Liver (tissue), 9 donors: ENCODE measurements around the gene POMGNT1. TPM values are rescaled to one million over a fixed set of nuclear protein-coding genes. Genes with fewer than 3 reads are reported as not detected.
A peak's percentile ranks its signal among the peaks of the same experiment; 100 is the strongest.

Experiments
- DNase-seq: peaks from one replicate; pipeline ENCODE4 v3.0.0-alpha.2; 2017; ENCODE audit warnings: low spot score
- H3K27ac ChIP-seq, 2 donors: one replicate each; pipeline ENCODE4 v1.7.0; 2013; ENCODE audit warnings: inconsistent platforms in 2 of 2, low read length in 2 of 2, control low read depth in 1 of 2, low read depth in 1 of 2, mild to moderate bottlenecking in 1 of 2
- H3K27me3 ChIP-seq, 4 donors: one replicate each; pipeline versions ENCODE4 v1.6.1 to v1.7.0; 2013; ENCODE audit warnings: low read length in 3 of 4, inconsistent platforms in 1 of 4, mild to moderate bottlenecking in 1 of 4, moderate library complexity in 1 of 4; ENCODE audit not compliant: control insufficient read depth in 4 of 4, insufficient read depth in 4 of 4
- H3K36me3 ChIP-seq, 4 donors: one replicate each; pipeline versions ENCODE4 v1.6.1 to v1.7.0; 2013; ENCODE audit warnings: low read length in 3 of 4, mild to moderate bottlenecking in 3 of 4, low read depth in 1 of 4, moderate library complexity in 1 of 4; ENCODE audit not compliant: control insufficient read depth in 4 of 4, insufficient read depth in 3 of 4
- H3K4me1 ChIP-seq, 4 donors: one replicate each; pipeline versions ENCODE4 v1.6.1 to v1.7.0; 2013; ENCODE audit warnings: low read length in 3 of 4, mild to moderate bottlenecking in 3 of 4, moderate library complexity in 1 of 4; ENCODE audit not compliant: control insufficient read depth in 4 of 4, insufficient read depth in 4 of 4
- H3K4me3 ChIP-seq, 3 donors: one replicate each; pipeline versions ENCODE4 v1.6.1 to v1.7.0; 2013; ENCODE audit warnings: low read length in 3 of 3, control low read depth in 1 of 3, low read depth in 1 of 3, mild to moderate bottlenecking in 1 of 3
- H3K9ac ChIP-seq, 2 donors: one replicate each; pipeline ENCODE4 v1.7.0; 2013; ENCODE audit warnings: low read length in 2 of 2, mild to moderate bottlenecking in 2 of 2, moderate library complexity in 2 of 2, control low read depth in 1 of 2, low read depth in 1 of 2
- H3K9me3 ChIP-seq, 4 donors: one replicate each; pipeline versions ENCODE4 v1.6.1 to v1.7.0; 2013; ENCODE audit warnings: low read length in 3 of 4; ENCODE audit not compliant: control insufficient read depth in 4 of 4
- EGR1 ChIP-seq, 2 donors: IDR thresholded peaks; 2 replicates each; pipeline ENCODE4 v1.6.1; 2016 to 2018; ENCODE audit warnings: antibody characterized with exemption in 2 of 2, low read depth in 2 of 2
- FOXA1 ChIP-seq: IDR thresholded peaks from 2 replicates; pipeline ENCODE4 v1.6.1; 2016; ENCODE audit warnings: antibody characterized with exemption
- FOXA2 ChIP-seq: IDR thresholded peaks from 2 replicates; pipeline ENCODE4 v1.6.1; 2016; ENCODE audit warnings: antibody characterized with exemption
- GABPA ChIP-seq, 2 donors: IDR thresholded peaks in 1 of 2; conservative IDR thresholded peaks in 1 of 2; 2 replicates each; pipeline ENCODE4 v1.6.1; 2016; ENCODE audit warnings: antibody characterized with exemption in 2 of 2, mild to moderate bottlenecking in 1 of 2, moderate library complexity in 1 of 2
- HNF4A ChIP-seq, 2 donors: conservative IDR thresholded peaks; 2 replicates each; pipeline ENCODE4 v1.6.1; 2016; ENCODE audit warnings: antibody characterized with exemption in 2 of 2, mild to moderate bottlenecking in 2 of 2
- HNF4G ChIP-seq: IDR thresholded peaks from 2 replicates; pipeline ENCODE4 v1.6.1; 2016; ENCODE audit warnings: antibody characterized with exemption
- JUND ChIP-seq, 2 donors: IDR thresholded peaks; 2 replicates each; pipeline ENCODE4 v1.6.1; 2016; ENCODE audit warnings: antibody characterized with exemption in 2 of 2
- NR2F2 ChIP-seq: IDR thresholded peaks from 2 replicates; pipeline ENCODE4 v1.6.1; 2016; ENCODE audit warnings: antibody characterized with exemption
- RAD21 ChIP-seq, 2 donors: IDR thresholded peaks; 2 replicates each; pipeline ENCODE4 v1.6.1; 2016; ENCODE audit warnings: antibody characterized with exemption in 2 of 2, mild to moderate bottlenecking in 2 of 2
- RXRA ChIP-seq, 2 donors: IDR thresholded peaks; 2 replicates each; pipeline ENCODE4 v1.6.1; 2017 to 2018; ENCODE audit warnings: antibody characterized with exemption in 2 of 2, mild to moderate bottlenecking in 1 of 2
- SP1 ChIP-seq: IDR thresholded peaks from 2 replicates; pipeline ENCODE4 v1.6.1; 2018; ENCODE audit warnings: antibody characterized with exemption, mild to moderate bottlenecking
- TAF1 ChIP-seq: conservative IDR thresholded peaks from 2 replicates; pipeline ENCODE4 v1.6.1; 2016; ENCODE audit warnings: antibody characterized with exemption, mild to moderate bottlenecking
- YY1 ChIP-seq: IDR thresholded peaks from 2 replicates; pipeline ENCODE4 v1.6.1; 2016; ENCODE audit warnings: antibody characterized with exemption, mild to moderate bottlenecking
- WGBS: extraction: QIAGEN DNeasy Blood & Tissue Kit; methylation state at CpG from one replicate; pipeline ENCODE4 v1.1.7; 2013; 5-methylcytosine and 5-hydroxymethylcytosine counted together
- polyA plus RNA-seq, 2 donors: library from polyadenylated mRNA; stranded (reverse) in 1 of 2; unstranded in 1 of 2; fragments of 200-250 nt in 1 of 2; fragments of >200 nt in 1 of 2; fragmentation: Nextera tagmentation in 1 of 2; extraction: Ambion mirVana in 1 of 2; gene quantifications; one replicate each; pipeline versions ENCODE4 v1.2.1 to v1.2.3, GENCODE V29; 2013 to 2015
- total RNA-seq, 2 donors: library from RNA; depleted of rRNA; stranded (reverse); fragments of >200 nt; gene quantifications; one replicate each; pipeline ENCODE4 v1.2.3, GENCODE V29; 2014
- TF ChIP-seq, protein P1 (sequence below): IDR thresholded peaks from 2 replicates; pipeline ENCODE4 v1.6.1; 2016; ENCODE audit warnings: antibody characterized with exemption, mild to moderate bottlenecking
- TF ChIP-seq, protein P2 (sequence below): fragments of 150-350 bp; IDR thresholded peaks from 2 replicates; pipeline ENCODE4 v1.5.1; 2017; ENCODE audit warnings: improper control_type of control experiment, low read depth, low read length; ENCODE audit not compliant: missing input control
- TF ChIP-seq, protein P3 (sequence below): IDR thresholded peaks from 2 replicates; pipeline ENCODE4 v1.6.1; 2016; ENCODE audit warnings: antibody characterized with exemption
- TF ChIP-seq, protein P4 (sequence below): IDR thresholded peaks from 2 replicates; pipeline ENCODE4 v1.6.1; 2016; ENCODE audit warnings: antibody characterized with exemption
- TF ChIP-seq, protein P5 (sequence below): IDR thresholded peaks from 2 replicates; pipeline ENCODE4 v1.6.1; 2016; ENCODE audit warnings: antibody characterized with exemption
- donor health status: healthy.
- donor health status: healthy.
- donor health status: healthy.
- donor health status: healthy.
- donor health status: healthy.

POMGNT1 gene
- total and polyA plus RNA-seq, 4 donors = 10.3 to 32.0 (median 31.0) TPM

DNA sequence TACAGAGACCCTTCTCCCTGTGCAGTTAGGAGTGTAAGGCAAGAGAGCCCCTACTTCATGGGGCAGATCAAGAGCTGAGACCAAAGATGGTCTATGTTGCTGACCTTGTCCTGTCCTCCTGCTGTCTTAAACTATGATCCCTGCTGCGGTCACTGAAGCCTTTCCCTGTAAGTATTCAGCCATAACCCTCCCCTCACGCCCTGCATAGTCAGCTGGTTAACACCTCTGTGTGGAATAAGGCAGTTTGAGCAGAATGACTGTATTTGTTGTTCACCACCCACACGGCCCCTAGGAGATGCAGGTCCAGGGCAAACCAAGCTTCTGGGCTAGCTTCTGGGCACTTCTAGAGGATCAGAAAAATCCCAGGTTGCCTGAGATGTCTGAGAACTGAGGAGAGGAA, 23.0 kb downstream of the POMGNT1 start:
- no peak overlapping the region for H3K9ac ChIP-seq
- TF ChIP-seq SP1 = no peak
- TF ChIP-seq, protein P1, sequence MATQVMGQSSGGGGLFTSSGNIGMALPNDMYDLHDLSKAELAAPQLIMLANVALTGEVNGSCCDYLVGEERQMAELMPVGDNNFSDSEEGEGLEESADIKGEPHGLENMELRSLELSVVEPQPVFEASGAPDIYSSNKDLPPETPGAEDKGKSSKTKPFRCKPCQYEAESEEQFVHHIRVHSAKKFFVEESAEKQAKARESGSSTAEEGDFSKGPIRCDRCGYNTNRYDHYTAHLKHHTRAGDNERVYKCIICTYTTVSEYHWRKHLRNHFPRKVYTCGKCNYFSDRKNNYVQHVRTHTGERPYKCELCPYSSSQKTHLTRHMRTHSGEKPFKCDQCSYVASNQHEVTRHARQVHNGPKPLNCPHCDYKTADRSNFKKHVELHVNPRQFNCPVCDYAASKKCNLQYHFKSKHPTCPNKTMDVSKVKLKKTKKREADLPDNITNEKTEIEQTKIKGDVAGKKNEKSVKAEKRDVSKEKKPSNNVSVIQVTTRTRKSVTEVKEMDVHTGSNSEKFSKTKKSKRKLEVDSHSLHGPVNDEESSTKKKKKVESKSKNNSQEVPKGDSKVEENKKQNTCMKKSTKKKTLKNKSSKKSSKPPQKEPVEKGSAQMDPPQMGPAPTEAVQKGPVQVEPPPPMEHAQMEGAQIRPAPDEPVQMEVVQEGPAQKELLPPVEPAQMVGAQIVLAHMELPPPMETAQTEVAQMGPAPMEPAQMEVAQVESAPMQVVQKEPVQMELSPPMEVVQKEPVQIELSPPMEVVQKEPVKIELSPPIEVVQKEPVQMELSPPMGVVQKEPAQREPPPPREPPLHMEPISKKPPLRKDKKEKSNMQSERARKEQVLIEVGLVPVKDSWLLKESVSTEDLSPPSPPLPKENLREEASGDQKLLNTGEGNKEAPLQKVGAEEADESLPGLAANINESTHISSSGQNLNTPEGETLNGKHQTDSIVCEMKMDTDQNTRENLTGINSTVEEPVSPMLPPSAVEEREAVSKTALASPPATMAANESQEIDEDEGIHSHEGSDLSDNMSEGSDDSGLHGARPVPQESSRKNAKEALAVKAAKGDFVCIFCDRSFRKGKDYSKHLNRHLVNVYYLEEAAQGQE = no peak
- TF ChIP-seq RAD21 (IDR thresholded peaks at IDR 0.05) = no peak
- no peak for TF ChIP-seq NR2F2
- no peak for TF ChIP-seq HNF4G
- TF ChIP-seq FOXA1 = no peak
- no peak for TF ChIP-seq RXRA (IDR thresholded peaks at IDR 0.05)
- no peak for TF ChIP-seq EGR1 (IDR thresholded peaks at IDR 0.05; ENCODE audit: low read depth in 2 of 2)
- TF ChIP-seq, protein P2, sequence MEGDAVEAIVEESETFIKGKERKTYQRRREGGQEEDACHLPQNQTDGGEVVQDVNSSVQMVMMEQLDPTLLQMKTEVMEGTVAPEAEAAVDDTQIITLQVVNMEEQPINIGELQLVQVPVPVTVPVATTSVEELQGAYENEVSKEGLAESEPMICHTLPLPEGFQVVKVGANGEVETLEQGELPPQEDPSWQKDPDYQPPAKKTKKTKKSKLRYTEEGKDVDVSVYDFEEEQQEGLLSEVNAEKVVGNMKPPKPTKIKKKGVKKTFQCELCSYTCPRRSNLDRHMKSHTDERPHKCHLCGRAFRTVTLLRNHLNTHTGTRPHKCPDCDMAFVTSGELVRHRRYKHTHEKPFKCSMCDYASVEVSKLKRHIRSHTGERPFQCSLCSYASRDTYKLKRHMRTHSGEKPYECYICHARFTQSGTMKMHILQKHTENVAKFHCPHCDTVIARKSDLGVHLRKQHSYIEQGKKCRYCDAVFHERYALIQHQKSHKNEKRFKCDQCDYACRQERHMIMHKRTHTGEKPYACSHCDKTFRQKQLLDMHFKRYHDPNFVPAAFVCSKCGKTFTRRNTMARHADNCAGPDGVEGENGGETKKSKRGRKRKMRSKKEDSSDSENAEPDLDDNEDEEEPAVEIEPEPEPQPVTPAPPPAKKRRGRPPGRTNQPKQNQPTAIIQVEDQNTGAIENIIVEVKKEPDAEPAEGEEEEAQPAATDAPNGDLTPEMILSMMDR = no peak
- TF ChIP-seq HNF4A (conservative IDR thresholded peaks at IDR 0.05) = no peak
- TF ChIP-seq TAF1 = no peak
- TF ChIP-seq, protein P3, sequence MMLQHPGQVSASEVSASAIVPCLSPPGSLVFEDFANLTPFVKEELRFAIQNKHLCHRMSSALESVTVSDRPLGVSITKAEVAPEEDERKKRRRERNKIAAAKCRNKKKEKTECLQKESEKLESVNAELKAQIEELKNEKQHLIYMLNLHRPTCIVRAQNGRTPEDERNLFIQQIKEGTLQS = no peak
- TF ChIP-seq GABPA (IDR thresholded peaks at IDR 0.05 in 1 of 2, conservative IDR thresholded peaks at IDR 0.05 in 1 of 2) = no peak
- TF ChIP-seq, protein P4, sequence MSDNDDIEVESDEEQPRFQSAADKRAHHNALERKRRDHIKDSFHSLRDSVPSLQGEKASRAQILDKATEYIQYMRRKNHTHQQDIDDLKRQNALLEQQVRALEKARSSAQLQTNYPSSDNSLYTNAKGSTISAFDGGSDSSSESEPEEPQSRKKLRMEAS = no peak
- TF ChIP-seq YY1 = no peak
- TF ChIP-seq FOXA2 = no peak
- no peak for TF ChIP-seq JUND (IDR thresholded peaks at IDR 0.05)
- no peak overlapping the region for H3K27ac ChIP-seq
- peaks cover 0 to 3% (median 1%) of the 10 kb centered on the region in 4 donors for H3K4me1 ChIP-seq
- H3K4me3 ChIP-seq = no peak overlapping the region
- DNase-seq = no peak
- H3K9me3 ChIP-seq = no peaks in the 10 kb centered on the region
- WGBS = 75% methylated on average over 3 of the region's 3 CpGs
- H3K27me3 ChIP-seq = no peaks in the 10 kb centered on the region
- H3K36me3 ChIP-seq = no peaks in the 10 kb centered on the region

DNA sequence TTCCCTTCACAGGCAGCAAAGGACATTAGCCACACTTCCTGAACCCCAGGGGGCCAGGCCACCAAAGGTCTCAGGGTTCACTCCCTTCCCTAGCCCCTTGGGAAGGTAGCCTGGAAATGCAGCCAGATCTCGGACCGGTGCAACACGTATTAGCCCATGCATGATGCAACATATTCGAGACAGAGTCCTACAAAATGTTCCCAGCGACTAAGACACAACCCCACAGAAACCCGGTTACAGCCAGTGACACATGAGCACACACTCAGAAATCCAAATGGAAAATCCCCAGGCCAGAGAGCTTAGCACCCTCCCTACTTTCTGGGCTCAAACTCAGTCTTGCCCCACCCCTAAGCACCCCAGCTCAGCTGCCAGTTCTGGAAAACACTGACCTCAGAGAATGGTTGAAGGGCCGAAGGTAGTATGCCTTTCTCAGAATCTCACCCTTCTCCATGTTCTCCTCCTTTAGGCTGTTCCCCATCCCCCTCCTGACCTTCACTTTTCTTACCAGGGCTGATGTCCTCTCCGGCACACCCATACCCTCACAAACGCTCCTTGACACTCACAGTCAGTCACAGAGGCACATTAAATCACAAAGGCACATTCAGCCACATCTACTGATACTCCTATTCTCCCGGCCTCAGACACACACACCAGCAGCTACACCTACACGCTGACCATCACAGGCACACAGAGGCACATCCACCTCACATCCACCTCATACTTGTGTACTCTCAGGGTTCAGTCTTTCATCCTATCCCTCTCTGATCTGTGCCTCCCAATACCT, 23.6 kb downstream of the POMGNT1 start, which contains the start of gene TSPAN1:
Gene TSPAN1 (plus strand): TSS at position 640 of the 784 bp plus-strand sequence. CDS start 6,021 bp downstream, outside the sequence.
- Histone ChIP-seq H3K4me3 (no peak within 1 kb of the TSS), H3K4me1 (peaks cover 0 to 2% (median 0%) of the 10 kb centered on the region in 4 donors), H3K36me3 (no peaks in the 10 kb centered on the region), H3K9ac (no peak within 1 kb of the TSS), H3K27me3 (no peaks in the 10 kb centered on the region), H3K9me3 (no peaks in the 10 kb centered on the region), H3K27ac (peak within 1 kb of the TSS in 1 of 2 donors; percentile 38)
- 75% methylated on average over 11 of the region's 11 CpGs for WGBS
- TF ChIP-seq TAF1 = no peak
- TF ChIP-seq, protein P5, sequence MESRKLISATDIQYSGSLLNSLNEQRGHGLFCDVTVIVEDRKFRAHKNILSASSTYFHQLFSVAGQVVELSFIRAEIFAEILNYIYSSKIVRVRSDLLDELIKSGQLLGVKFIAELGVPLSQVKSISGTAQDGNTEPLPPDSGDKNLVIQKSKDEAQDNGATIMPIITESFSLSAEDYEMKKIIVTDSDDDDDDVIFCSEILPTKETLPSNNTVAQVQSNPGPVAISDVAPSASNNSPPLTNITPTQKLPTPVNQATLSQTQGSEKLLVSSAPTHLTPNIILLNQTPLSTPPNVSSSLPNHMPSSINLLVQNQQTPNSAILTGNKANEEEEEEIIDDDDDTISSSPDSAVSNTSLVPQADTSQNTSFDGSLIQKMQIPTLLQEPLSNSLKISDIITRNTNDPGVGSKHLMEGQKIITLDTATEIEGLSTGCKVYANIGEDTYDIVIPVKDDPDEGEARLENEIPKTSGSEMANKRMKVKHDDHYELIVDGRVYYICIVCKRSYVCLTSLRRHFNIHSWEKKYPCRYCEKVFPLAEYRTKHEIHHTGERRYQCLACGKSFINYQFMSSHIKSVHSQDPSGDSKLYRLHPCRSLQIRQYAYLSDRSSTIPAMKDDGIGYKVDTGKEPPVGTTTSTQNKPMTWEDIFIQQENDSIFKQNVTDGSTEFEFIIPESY = no peak
- TF ChIP-seq, protein P4 = no peak
- no peak for DNase-seq
